GM10248 (cell line): ENCODE results near the gene RPS19.

Source experiments
- CTCF ChIA-PET: fragments of 300-600 bp; sonication (Branson Sonifier 250); formaldehyde crosslinking; extraction: SDS; loops from one replicate; lab custom pipeline; 2021; ENCODE audit warnings: antibody characterized with exemption; lab: Yijun Ruan, JAX
- POLR2A ChIA-PET: fragments of 350-650 bp; sonication (Branson Sonifier 250); formaldehyde crosslinking; extraction: SDS; loops from one replicate; lab custom pipeline; 2020; ENCODE audit warnings: antibody characterized with exemption; lab: Yijun Ruan, JAX
- DNase-seq: peaks from one replicate; pipeline ENCODE4 v3.0.0; 2012; ENCODE audit errors: extremely low spot score
- TF ChIP-seq, protein P1 (sequence below): IDR thresholded peaks from 2 replicates; pipeline ENCODE4 v1.5.1; 2012; ENCODE audit warnings: mild to moderate bottlenecking, low read depth; ENCODE audit errors: extremely low read depth, missing control alignments, control extremely low read depth

The RPS19 gene

DNA sequence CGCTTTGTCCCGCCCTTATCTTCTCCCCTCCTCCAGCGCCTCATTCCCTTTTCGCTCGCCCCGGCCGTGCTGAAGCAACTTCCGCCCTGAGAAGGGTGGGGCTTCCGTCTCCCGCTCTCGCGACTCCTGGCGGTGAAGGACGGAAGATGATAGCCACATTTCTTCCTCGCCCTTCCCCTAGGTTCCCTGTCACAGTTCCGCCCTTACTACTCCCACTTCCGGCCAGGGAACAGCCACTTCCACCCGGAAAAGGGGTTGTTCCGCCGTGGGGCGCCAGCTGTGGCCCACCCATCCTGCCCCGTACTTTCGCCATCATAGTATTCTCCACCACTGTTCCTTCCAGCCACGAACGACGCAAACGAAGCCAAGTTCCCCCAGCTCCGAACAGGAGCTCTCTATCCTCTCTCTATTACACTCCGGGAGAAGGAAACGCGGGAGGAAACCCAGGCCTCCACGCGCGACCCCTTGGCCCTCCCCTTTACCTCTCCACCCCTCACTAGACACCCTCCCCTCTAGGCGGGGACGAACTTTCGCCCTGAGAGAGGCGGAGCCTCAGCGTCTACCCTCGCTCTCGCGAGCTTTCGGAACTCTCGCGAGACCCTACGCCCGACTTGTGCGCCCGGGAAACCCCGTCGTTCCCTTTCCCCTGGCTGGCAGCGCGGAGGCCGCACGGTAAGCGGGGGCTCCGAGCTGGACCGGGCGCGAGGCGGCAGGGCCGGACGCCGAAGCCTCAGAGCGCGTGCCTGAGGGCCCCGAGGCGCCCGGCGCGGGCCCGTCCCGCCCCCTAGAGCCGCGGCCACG, at the start of gene RPS19:
RPS19 (plus strand) TSS at position 638 of the 801 bp plus-strand sequence. CDS start 520 bp downstream, outside the sequence.
- CTCF ChIA-PET = interaction anchor here (0.7 to 3.7 kb wide), 18 partner anchors 9 to 296 kb away, joined by 3 to 31 read pairs (median 4); no protein-coding TSS in a partner anchor

DNA sequence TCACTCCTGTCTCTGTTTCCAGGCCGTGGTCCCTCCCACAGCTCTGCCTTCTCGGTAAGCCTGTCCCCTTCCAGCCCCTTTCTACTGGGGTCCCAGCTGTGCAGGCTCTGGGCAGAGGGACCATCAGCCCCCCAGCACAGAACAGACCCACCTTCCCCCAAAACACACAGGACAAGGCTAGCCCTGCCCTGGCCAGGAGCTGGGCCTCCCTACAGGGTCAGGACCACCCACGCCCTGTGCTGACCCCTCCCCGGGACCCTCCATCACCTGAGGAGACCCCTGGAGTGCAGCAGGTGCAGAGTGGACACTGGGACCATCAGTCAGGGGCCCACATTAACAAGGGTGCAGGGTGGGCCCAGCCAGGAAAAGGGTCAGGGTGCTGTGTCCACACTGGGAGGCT, 49.8 kb upstream of the RPS19 start:
- DNase-seq = no peak
- POLR2A ChIA-PET = no interaction called here
- TF ChIP-seq, protein P1, sequence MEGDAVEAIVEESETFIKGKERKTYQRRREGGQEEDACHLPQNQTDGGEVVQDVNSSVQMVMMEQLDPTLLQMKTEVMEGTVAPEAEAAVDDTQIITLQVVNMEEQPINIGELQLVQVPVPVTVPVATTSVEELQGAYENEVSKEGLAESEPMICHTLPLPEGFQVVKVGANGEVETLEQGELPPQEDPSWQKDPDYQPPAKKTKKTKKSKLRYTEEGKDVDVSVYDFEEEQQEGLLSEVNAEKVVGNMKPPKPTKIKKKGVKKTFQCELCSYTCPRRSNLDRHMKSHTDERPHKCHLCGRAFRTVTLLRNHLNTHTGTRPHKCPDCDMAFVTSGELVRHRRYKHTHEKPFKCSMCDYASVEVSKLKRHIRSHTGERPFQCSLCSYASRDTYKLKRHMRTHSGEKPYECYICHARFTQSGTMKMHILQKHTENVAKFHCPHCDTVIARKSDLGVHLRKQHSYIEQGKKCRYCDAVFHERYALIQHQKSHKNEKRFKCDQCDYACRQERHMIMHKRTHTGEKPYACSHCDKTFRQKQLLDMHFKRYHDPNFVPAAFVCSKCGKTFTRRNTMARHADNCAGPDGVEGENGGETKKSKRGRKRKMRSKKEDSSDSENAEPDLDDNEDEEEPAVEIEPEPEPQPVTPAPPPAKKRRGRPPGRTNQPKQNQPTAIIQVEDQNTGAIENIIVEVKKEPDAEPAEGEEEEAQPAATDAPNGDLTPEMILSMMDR = no peak
- CTCF ChIA-PET = interaction anchor here (1.2 to 5.0 kb wide), 4 partner anchors 10 to 225 kb away, joined by 4 to 44 read pairs (median 6); partner anchors contain the start of gene CEACAM3

More for the DNA sequence above, at the start of gene RPS19:
- POLR2A ChIA-PET = interaction anchor here (0.6 to 2.5 kb wide), 12 partner anchors 9 to 1105 kb away, joined by 3 to 31 read pairs (median 4); partner anchors contain the start of gene RABAC1
- peak; percentile 97 for DNase-seq
- TF ChIP-seq, protein P1 = peak; percentile 30

DNA sequence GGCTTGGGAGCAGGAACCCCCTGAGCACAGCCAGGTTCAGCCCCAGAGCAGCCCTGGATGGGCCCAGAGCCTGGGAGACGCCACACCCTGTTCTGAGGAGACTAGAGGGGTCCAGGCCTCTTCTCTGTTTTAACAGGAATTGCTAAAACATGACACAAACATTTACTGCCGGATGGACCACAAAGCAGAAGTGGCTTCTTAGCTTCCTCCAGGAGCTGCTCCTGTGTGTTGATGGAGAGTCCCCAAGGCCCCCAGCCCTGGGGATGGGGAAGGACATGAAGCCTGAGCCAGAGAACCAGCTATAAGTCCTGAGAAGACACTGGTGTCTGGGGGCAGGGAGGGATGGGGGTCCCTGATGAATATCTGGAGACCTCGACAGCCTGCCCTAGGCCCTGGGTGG, 49.0 kb upstream of the RPS19 start:
- ChIA-PET POLR2A (no interaction called here), CTCF (interaction anchor here (0.6 to 5.0 kb wide), 5 partner anchors 9 to 224 kb away, joined by 3 to 44 read pairs (median 5); partner anchors contain the start of gene CEACAM3)
- TF ChIP-seq, protein P1 = no peak
- peak; percentile 25 for DNase-seq

DNA sequence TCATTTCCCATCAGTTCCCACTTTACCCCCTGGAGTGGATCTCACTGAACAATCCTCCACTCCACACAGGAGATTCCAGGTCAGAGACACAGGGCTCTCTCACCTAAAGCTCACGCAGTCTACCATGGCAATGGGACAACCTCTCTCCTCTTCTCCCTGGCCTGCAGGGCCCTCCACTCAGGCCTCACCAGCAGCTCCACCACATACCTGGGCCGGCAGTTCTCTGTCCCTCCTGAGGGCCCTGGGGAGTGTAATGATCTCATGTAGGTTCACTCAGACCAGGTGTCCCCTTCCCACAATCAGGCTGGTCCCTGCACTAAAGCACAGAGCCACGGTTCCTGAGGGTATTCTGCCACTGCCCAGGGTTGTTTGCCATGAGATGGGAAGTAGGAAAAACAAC, 48.1 kb upstream of the RPS19 start:
- DNase-seq = no peak
- ChIA-PET POLR2A (no interaction called here), CTCF (interaction anchor here (0.8 to 5.0 kb wide), 4 partner anchors 9 to 223 kb away, joined by 3 to 44 read pairs (median 4); partner anchors contain the start of gene CEACAM3)
- TF ChIP-seq, protein P1 = no peak

DNA sequence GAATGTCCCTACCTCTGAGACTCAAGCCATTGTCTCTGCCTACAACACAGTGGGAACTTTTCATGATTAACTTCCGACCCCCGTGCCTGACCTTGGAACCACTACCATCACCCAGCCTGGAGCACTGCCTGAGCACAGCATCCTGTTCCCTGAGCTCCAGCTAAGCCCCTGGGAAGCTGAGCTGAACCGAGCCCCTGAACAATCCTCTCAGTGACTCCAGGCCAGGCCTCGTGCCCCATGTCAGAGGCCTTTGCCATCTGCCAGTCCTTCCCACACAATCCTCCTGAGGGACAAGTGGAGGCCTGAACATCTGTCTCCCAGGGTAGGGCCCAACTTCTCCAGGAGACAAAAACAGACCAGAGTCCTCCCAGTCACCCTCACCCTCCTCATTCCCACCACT, 46.1 kb upstream of the RPS19 start:
- TF ChIP-seq, protein P1 = no peak
- ChIA-PET CTCF (interaction anchor here (1.0 to 5.0 kb wide), 2 partner anchors 20 to 46 kb away, joined by 3 to 44 read pairs; partner anchors contain the start of gene CEACAM3), POLR2A (no interaction called here)
- no peak for DNase-seq

DNA sequence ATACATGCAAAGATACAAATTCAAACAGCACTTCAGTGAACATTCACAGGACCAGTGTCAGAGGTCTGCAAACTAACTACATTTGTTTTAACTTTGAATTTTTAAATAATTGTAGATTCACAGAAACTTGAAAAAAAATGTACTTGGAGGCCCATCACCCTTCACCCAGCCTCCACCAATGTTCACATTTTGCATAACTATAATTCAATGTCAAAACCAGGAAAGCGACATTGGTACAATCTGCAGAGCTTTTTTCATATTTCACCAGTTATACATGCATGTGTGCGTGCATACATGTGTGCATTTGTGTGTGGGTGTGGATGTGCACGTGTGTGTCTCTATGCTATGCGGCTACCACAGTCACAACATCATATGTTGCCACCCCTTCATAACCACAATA, 44.8 kb upstream of the RPS19 start:
- TF ChIP-seq, protein P1 = no peak
- no peak for DNase-seq
- ChIA-PET CTCF (interaction anchor here (2.4 kb wide), 1 partner anchor 22 kb away, joined by 8 read pairs; no protein-coding TSS in a partner anchor), POLR2A (no interaction called here)
